ENCODE measurements around the gene PHF13.

- TF ChIP-seq EZH2 (IDR thresholded peaks at IDR 0.05; ENCODE audit: borderline replicate concordance, low read depth, low read length, poor library complexity, severe bottlenecking), result no peak
- no peak for TF ChIP-seq CTCF (conservative IDR thresholded peaks at IDR 0.05; ENCODE audit: low read depth, low read length)
Observed at GRCh38 chr1:6603915-6604558, 9.5 kb upstream of the PHF13 start.

All from A673 (cell line).